Fibroblast of skin of back (primary cell): ENCODE data around the gene RALGPS2.

Source experiments
- DNase-seq: peaks from one replicate; pipeline ENCODE4 v3.0.0-alpha.2; 2013

Gene RALGPS2

GRCh38 chr1:178867670-178868069 lies 142.6 kb downstream of the RALGPS2 start:
- no peak for DNase-seq

DNA sequence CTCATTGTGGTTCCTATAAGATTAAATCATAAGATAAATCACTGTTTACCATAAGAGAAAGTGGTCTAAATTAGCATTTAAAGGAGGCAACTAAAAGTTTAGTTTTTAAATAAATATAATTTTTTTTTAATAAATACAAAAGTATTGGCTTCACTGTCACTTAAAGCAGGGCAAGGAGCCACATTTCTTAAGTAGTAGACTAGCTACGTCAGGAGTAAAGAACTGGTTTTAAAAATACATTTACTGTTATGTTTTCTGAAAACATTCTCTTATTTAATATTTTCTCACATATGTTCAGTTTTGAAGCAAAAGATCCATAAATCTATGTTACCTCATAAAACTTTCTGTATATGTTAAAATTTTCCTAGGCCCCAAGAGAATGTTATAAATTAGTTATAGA lies 143.7 kb downstream of the RALGPS2 start:
- DNase-seq = no peak

DNA sequence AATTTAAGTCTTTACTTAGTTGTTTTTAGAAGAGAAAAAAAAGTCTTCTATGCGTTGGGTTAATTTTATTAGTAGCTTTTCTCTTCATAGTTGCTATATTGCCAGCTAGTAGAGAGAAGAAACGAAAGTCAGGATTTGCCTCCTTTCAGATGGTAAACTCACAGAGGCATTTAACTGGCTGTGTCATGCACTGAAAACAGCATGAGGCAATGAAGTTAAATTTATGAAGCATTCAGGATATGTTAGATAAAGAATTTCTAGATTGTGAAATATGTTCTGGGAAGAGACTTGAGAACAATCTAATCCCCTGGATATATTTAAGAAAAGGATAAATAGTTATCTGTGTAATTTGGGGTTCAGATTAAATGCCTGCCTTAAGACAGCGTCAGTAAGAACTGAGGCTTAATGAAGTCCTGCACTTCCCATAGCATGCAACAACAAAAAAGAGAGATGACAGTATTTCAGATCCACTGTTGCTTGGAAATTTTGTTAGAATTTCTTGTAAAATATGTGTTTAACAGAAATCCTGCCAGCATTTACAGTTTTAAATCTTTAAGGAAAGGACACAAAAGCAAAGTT lies 144.2 kb downstream of the RALGPS2 start:
- peak; percentile 40 for DNase-seq

GRCh38 chr1:178870221-178870620 lies 145.2 kb downstream of the RALGPS2 start:
- DNase-seq = no peak

DNA sequence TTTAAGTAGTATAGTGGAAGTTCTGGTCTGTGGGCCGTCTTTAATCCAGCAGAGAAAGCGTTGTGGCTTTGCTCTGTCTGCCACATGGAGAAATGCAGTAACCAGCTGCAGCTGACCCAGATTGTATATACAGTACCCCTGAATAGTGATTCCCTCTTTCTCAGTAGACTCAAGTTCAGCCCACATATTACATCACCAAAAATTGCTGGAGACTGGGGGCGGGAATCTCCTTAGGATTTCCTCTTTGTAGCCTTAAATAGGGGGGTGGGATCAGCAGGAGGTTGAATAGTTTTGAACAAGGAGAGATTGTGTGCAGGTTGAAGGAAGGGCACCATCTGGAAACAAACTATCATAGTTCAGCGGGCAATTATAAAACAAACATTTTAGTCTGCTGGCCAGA lies 145.9 kb downstream of the RALGPS2 start, which contains the start of gene ANGPTL1:
Gene ANGPTL1 (minus strand): TSS at position 134 of the 400 bp plus-strand sequence. CDS start 5,301 bp downstream, outside the sequence.
- DNase-seq = no peak

GRCh38 chr1:178871551-178872320 lies 146.7 kb downstream of the RALGPS2 start:
- DNase-seq = no peak

GRCh38 chr1:178874966-178875365 lies 149.9 kb downstream of the RALGPS2 start:
- no peak for DNase-seq

DNA sequence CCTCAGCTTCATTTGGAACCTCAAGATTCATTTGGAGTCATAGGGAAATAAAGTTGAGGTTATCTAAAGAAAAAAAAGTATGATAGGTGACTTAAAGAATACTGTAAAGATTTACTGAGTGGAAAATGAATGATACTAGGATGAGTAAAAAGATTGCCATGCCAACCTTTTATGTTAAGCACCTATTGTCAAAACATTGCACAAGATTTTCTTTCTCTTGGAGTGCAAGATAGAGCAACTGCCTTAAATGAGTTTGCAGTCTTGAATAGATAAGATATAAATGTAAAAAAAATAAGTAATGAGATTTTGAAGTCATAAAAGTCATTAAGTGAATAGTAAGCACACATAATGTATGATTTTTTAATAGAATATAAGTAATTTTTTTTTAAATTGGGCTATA lies 150.9 kb downstream of the RALGPS2 start:
- DNase-seq = no peak

- no peak for DNase-seq
These were observed 152.9 kb downstream of the RALGPS2 start for GRCh38 chr1:178877896-178878295.

DNA sequence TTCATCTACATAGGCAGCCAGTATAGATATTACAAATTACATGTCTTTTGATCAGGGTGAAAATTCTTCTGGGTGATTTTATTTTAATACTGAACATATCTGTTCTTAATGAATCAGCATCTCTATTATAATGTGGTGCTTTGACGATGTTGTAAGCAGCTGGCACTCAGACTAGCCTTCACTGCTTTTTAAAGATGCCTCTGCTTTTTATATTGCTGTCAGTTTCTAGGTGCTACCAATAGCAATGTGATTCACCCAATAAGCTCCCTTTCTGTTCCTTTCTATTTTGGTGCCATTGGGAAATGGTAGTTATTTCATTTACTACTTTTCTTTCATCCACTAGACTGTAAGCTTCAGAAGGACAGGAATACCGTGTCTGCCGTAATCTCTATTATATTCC lies 156.9 kb downstream of the RALGPS2 start:
- no peak for DNase-seq

DNA sequence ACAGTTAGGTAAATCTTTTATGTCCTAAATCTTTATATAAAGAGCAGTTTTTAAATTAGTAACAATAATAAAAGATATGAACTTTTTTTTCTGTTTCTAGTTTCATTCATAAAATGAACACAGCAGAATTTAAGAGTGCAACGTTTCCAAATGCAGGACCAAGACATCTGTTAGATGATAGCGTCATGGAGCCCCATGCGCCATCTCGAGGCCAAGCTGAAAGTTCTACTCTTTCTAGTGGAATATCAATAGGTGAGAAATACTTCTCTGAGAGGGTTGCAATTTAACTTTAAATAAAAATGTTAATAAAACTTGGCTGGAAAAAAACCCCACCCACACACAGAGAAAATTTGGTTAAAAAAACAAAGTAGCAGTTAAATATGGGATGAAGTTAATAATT lies 160.8 kb downstream of the RALGPS2 start:
- no peak for DNase-seq

GRCh38 chr1:178886551-178886950 lies 161.5 kb downstream of the RALGPS2 start:
- DNase-seq = no peak

DNA sequence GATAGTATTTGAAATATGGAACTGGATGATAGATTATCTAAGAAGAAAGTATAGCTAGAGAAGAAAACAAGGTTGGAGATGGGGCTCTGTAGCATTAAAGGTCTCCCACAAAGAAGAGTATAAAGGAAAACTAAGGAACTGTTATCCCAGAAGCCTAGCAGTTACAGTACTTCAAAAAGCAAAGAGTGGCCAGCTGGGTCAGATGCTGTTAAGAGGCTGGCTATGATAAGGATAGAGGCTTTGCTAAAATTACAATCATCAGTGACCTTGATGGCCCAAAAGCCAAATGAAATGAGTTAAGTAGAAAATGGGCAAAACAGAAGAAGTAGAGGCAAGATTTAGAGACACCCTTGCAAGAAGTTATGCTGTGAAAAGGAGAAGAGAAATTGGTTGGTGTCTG lies 170.9 kb downstream of the RALGPS2 start:
- DNase-seq = no peak

DNA sequence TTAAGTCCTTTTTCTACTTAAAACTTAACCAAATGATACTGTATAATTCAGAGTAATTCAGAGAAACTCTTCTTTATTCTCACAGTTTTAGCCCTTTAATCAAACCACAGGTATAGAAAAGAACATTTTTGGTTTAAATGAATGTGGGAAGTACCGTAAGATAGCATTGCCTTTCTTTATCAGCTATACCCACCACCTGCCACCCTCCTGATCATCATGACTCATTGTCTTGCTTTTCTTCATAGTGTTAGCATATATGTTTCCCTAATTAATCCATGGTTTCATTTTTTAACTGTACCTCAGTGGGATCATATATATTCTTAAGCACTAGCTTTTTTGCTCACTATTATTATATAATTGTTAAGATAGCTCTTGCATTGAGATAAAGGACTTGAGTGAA lies 173.4 kb downstream of the RALGPS2 start:
- DNase-seq = no peak

DNA sequence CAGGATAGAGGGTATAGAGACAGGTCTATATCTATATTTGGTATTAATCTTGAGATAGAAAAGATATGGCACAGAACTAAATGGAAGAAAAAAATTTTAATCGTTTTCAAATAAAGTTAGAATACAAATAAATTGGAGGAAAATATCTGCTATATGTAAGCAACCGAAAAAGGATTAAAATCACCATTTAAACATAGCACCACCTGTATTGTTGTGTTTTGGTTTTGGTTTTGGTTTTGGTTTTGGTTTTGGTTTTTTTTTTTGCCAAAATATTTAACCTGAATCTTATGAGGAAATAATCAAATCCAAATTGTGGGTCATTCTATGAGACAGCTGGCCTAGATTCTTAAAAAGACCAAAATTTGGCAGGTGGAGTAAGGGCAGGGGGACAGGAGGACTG lies 174.4 kb downstream of the RALGPS2 start:
- no peak for DNase-seq

DNA sequence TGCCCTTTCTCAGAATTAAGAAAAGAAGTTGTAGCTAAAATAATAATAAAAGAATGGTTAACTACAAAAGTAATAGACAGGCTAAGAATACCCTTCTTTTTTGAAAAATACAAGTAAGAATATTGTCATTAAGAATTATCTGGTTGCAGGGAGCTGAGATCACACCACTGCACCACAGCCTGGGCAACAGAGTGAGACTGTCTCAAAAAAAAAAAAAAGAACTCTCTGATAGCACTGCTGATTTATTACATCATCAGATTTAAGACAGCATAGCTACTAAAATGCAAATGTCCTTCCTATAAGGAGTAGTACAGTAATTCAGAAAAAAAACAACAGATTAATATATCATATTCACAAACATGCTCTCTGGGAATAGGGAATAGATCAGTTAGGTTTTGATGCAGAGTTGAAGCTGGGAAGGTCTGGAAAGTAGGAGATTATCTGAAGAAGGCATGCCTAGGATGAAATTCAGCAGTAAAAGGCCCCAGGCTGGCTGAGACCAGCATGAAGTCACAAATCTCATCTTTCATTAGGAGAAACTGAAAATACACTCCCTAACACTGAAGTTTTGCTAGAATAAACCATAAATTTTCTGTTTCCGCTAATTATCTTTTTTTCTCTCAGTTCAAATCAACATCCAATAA lies 176.6 kb downstream of the RALGPS2 start:
- no peak for DNase-seq

DNA sequence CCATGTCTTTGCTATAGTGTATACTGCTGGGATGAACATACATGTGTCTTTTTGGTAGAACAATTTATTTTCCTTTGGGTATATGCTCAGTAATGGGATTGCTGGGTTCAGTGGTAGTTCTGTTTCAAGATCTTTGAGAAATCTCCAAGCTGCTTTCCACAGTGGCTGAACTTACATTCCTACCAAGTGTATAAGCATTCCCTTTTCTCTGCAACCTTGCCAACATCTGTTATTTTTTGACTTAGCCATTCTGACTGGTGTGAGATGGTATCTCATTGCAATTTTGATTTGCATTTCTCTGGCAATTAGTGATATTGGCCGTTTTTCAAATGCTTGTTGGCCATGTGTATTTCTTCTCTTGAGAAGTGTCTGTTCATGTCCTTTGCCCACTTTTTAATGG lies 183.3 kb downstream of the RALGPS2 start:
- DNase-seq = peak; percentile 47

DNA sequence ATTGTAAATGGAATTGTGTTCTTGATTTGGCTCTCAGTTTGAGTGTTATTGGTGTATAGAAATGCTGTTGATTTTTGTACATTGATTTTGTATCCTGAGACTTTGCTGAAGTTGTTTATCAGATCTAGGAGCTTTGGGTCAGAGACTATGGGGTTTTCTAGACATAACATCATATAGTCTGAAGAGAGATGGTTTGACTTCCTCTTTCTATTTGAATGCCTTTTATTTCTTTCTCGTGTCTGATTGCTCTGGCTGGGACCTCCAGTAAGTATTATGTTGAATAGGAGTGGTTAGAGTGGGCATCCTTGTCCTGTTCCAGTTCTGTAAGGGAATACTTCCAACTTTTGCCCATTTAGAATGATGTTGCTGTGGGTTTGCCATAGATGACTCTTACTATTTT lies 185.0 kb downstream of the RALGPS2 start:
- DNase-seq = no peak

DNA sequence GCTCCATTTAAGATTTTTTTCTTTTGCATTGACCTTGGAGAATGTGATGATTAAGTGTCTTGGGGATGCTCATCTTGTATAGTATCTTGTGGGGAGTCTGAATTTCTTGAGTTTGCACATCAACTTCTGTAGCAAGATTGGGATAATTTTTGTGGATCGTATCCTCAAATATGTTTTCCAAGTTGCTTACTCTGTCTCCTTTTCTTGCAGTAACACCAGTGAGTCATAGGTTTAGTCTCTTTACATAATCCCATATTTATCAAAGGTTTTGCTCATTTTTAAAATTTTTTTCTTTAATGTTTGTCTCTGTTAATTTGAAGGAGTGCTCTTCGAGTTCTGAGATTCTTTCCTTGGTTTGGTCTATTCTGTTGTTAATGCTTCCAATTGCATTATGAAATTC lies 187.6 kb downstream of the RALGPS2 start:
- peak; percentile 2 for DNase-seq

- no peak for DNase-seq
These were observed 191.6 kb downstream of the RALGPS2 start for GRCh38 chr1:178916448-178917174.

DNA sequence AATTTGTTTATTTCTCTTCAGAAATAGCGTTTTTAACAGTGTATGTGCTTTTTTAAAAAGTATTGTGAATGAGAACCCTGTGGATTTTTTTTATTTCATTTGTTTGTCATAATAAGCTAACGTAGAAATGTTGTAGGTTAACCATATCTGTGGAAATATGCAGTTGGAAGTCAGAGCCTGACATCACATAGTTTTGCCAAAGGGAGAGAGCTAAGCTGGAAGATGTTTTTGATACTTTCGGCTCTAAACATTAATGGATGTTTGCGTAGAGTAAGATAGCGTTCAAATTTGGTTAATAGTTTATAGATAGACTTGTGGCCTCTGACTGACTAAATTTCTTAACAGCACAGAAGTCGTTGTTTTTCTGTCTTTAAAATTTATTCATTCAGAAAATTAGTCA lies 193.3 kb downstream of the RALGPS2 start:
- DNase-seq = no peak

GRCh38 chr1:178918955-178919354 lies 193.9 kb downstream of the RALGPS2 start:
- no peak for DNase-seq

- no peak for DNase-seq
These were observed 194.5 kb downstream of the RALGPS2 start for GRCh38 chr1:178919581-178919980.
